ENCODE data around the gene PRKX.

GRCh38 chrX:3631196-3631595, 82.3 kb downstream of the PRKX start:
- TF ChIP-seq, protein P1, sequence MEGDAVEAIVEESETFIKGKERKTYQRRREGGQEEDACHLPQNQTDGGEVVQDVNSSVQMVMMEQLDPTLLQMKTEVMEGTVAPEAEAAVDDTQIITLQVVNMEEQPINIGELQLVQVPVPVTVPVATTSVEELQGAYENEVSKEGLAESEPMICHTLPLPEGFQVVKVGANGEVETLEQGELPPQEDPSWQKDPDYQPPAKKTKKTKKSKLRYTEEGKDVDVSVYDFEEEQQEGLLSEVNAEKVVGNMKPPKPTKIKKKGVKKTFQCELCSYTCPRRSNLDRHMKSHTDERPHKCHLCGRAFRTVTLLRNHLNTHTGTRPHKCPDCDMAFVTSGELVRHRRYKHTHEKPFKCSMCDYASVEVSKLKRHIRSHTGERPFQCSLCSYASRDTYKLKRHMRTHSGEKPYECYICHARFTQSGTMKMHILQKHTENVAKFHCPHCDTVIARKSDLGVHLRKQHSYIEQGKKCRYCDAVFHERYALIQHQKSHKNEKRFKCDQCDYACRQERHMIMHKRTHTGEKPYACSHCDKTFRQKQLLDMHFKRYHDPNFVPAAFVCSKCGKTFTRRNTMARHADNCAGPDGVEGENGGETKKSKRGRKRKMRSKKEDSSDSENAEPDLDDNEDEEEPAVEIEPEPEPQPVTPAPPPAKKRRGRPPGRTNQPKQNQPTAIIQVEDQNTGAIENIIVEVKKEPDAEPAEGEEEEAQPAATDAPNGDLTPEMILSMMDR (conservative IDR thresholded peaks at IDR 0.05), result no peak
- no peak for TF ChIP-seq ZFX (IDR thresholded peaks at IDR 0.05)

Data from C4-2B (cell line).